HUES64 (cell line): Measurements from ENCODE around the gene MYOZ3.
A peak's percentile ranks its signal among the peaks of the same experiment; 100 is the strongest.

Experiments used
- H3K27ac ChIP-seq: 2 replicates; pipeline ENCODE4 v1.7.0; 2013; ENCODE audit warnings: low read depth, low read length, inconsistent platforms
- H3K27me3 ChIP-seq: 2 replicates; pipeline ENCODE4 v1.6.1; 2013; ENCODE audit warnings: mild to moderate bottlenecking, low read length; ENCODE audit not compliant: insufficient read depth
- H3K36me3 ChIP-seq: 2 replicates; pipeline ENCODE4 v1.6.1; 2013; ENCODE audit warnings: mild to moderate bottlenecking, low read length; ENCODE audit not compliant: insufficient read depth
- H3K4me1 ChIP-seq: 2 replicates; pipeline ENCODE4 v1.6.1; 2013; ENCODE audit warnings: mild to moderate bottlenecking, low read length, moderate library complexity; ENCODE audit not compliant: insufficient read depth
- H3K4me3 ChIP-seq: 2 replicates; pipeline ENCODE4 v1.5.1; 2013; ENCODE audit warnings: mild to moderate bottlenecking, low read length, moderate library complexity
- H3K9ac ChIP-seq: 2 replicates; pipeline ENCODE4 v1.6.1; 2013; ENCODE audit warnings: mild to moderate bottlenecking, low read depth, low read length
- H3K9me3 ChIP-seq: 2 replicates; pipeline ENCODE4 v1.6.1; 2013; ENCODE audit warnings: low read depth, low read length; ENCODE audit not compliant: insufficient read depth
- WGBS: fragments of 150-250, 120-280 bp; methylation state at CpG from one replicate; pipeline ENCODE4 v1.1.7; 2013; ENCODE audit warnings: missing lambda C conversion rate; 5-methylcytosine and 5-hydroxymethylcytosine counted together

The MYOZ3 gene

DNA sequence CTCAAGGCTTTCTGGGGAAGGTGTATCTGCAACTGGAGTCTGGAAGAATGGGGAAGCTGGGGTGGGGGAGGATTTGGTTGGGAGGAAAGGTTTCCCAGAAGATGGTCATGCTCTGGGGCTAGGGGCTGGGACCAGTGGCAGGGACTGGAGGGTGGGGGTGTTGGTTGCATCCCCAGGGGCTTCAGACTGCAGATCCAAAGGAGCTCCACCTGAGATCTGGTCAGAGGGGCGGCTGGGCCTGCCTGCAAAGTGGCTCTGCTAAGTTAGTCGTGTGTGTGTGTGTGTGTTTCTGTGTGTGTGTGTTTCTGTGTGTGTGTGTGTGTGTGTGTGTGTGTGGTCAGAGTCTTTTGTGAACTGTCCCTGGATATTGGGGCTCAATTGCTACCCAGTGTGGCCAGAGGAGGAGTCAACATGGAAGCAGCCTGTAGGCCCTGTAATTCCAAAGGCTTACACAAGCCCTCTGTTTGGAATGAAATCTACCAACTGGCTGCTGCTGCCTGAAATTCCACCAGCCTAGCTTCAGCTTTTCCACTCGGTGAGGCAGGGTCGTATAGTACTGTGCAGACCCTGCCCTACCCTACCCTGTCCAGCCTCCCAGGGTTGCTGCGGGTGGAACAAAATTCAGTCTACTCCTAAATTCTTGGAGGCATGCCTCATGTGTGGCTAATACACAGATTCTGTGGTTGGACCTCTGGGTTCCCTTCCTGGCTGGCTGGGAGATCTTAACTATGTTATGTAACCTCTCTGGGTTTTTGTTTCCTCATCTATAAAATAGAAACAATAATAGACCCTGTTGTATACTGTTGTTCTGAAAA lies 33.1 kb upstream of the MYOZ3 start:
- whole genome bisulfite sequencing, result 82% methylated on average over 5 of the region's 5 CpGs
- Histone ChIP-seq H3K9ac (no peak overlapping the region), H3K27ac (no peak overlapping the region), H3K9me3 (no peaks in the 10 kb centered on the region), H3K4me1 (peaks cover 5% of the 10 kb centered on the region; the same call in 1 of the 2 replicates), H3K4me3 (no peak overlapping the region), H3K27me3 (peaks cover 23% of the 10 kb centered on the region), H3K36me3 (no peaks in the 10 kb centered on the region)

DNA sequence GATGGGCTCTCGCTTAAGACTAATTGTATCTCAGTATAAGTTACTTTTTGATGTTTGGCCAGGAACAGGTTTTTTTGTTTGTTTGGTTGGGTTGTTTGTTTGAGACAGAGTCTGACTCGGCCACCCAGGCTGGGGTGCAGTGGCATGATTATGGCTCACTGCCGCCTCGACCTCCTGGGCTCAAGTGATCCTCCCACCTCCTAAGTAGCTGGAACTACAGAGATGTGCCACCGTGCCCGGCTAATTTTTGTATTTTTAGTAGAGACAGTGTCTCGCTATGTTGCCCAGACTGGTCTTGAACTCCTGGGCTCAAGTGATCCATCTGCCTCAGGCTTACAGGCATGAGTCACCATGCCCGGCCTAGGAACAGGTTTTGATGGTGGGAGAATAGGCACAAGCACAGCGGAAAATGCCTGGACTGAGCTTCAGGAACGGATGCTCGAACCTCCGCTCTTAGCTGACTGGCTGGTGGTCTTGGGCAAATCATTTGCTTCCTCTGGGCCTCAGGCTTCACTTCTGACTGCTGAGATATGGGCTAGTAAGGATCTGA lies 32.0 kb upstream of the MYOZ3 start:
- H3K9me3 ChIP-seq, result no peaks in the 10 kb centered on the region
- WGBS, result 95% methylated on average over 12 of the region's 12 CpGs
- peaks cover 3% of the 10 kb centered on the region; the same call in 1 of the 2 replicates for H3K4me1 ChIP-seq
- no peak overlapping the region for H3K27ac ChIP-seq
- H3K4me3 ChIP-seq, result no peak overlapping the region
- H3K27me3 ChIP-seq, result peaks cover 17% of the 10 kb centered on the region
- H3K36me3 ChIP-seq, result no peaks in the 10 kb centered on the region
- H3K9ac ChIP-seq, result no peak overlapping the region

GRCh38 chr5:150630016-150630415 lies 31.0 kb upstream of the MYOZ3 start:
- WGBS, result 94% methylated on average over 6 of the region's 6 CpGs
- no peak overlapping the region for H3K27ac ChIP-seq
- no peaks in the 10 kb centered on the region for H3K4me1 ChIP-seq
- H3K9ac ChIP-seq, result no peak overlapping the region
- no peaks in the 10 kb centered on the region for H3K36me3 ChIP-seq
- H3K9me3 ChIP-seq, result no peaks in the 10 kb centered on the region
- H3K27me3 ChIP-seq, result peaks cover 11% of the 10 kb centered on the region
- H3K4me3 ChIP-seq, result no peak overlapping the region

GRCh38 chr5:150630461-150631325 lies 30.4 kb upstream of the MYOZ3 start:
- H3K4me1 ChIP-seq, result no peaks in the 10 kb centered on the region
- H3K27ac ChIP-seq, result no peak overlapping the region
- 90% methylated on average over 9 of the region's 9 CpGs for WGBS
- H3K36me3 ChIP-seq, result no peaks in the 10 kb centered on the region
- no peak overlapping the region for H3K4me3 ChIP-seq
- H3K27me3 ChIP-seq, result peaks cover 4% of the 10 kb centered on the region
- H3K9me3 ChIP-seq, result no peaks in the 10 kb centered on the region
- H3K9ac ChIP-seq, result no peak overlapping the region

GRCh38 chr5:150631326-150631701 lies 29.7 kb upstream of the MYOZ3 start:
- Histone ChIP-seq H3K4me3 (no peak overlapping the region), H3K27ac (no peak overlapping the region), H3K9ac (no peak overlapping the region), H3K9me3 (no peaks in the 10 kb centered on the region), H3K27me3 (no peaks in the 10 kb centered on the region), H3K36me3 (no peaks in the 10 kb centered on the region), H3K4me1 (no peaks in the 10 kb centered on the region)
- 85% methylated on average over 6 of the region's 6 CpGs for WGBS

DNA sequence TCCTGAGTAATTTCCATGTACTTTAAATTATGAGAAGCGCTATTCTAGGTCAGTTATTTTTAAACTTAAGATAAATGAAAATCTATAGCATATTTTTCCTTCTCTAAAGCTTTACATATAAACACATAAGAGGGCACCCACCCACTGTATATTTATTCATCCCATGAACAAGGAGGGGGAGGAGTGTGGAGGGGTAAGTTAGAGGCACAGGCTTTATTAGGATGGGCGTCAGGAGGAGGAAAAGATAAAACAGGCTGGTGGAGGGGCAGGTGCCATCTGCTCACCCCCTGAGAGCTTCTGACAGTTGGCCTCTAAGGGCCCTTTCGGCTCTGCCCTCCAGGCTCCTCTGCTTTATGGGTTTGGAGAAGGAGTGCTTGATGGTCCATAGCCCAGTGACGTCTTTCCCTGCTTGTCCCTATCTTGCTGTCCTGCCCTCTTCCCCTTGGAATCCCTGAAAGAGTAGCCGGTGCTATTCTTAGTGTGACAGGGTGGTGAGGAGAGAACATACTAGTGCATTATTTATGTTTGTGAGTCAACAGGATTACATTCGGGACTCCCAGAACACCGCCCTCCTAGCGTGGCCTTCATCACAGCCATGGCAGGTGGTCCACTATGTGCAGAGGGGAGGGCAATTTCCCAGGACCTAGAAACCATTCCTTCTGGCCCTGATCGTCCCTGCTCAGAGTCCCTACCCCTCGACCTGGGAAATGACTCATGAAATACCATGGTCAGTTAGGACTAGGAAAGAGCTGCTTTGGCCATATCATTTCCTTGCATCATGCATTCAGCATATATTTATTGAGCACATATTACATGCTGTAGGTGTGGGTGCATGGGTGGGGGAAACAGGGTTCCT lies 28.5 kb upstream of the MYOZ3 start:
- Histone ChIP-seq H3K27me3 (no peaks in the 10 kb centered on the region), H3K4me3 (no peak overlapping the region), H3K9me3 (no peaks in the 10 kb centered on the region), H3K9ac (no peak overlapping the region), H3K36me3 (no peaks in the 10 kb centered on the region), H3K4me1 (no peaks in the 10 kb centered on the region), H3K27ac (no peak overlapping the region)
- WGBS, result 73% methylated on average over 9 of the region's 10 CpGs

- Histone ChIP-seq H3K9me3 (no peaks in the 10 kb centered on the region), H3K27ac (no peak overlapping the region), H3K9ac (no peak overlapping the region), H3K27me3 (no peaks in the 10 kb centered on the region), H3K4me3 (no peak overlapping the region), H3K36me3 (no peaks in the 10 kb centered on the region), H3K4me1 (no peaks in the 10 kb centered on the region)
- 94% methylated on average over 2 of the region's 2 CpGs for WGBS
Observed at GRCh38 chr5:150633429-150633828, 27.6 kb upstream of the MYOZ3 start.

DNA sequence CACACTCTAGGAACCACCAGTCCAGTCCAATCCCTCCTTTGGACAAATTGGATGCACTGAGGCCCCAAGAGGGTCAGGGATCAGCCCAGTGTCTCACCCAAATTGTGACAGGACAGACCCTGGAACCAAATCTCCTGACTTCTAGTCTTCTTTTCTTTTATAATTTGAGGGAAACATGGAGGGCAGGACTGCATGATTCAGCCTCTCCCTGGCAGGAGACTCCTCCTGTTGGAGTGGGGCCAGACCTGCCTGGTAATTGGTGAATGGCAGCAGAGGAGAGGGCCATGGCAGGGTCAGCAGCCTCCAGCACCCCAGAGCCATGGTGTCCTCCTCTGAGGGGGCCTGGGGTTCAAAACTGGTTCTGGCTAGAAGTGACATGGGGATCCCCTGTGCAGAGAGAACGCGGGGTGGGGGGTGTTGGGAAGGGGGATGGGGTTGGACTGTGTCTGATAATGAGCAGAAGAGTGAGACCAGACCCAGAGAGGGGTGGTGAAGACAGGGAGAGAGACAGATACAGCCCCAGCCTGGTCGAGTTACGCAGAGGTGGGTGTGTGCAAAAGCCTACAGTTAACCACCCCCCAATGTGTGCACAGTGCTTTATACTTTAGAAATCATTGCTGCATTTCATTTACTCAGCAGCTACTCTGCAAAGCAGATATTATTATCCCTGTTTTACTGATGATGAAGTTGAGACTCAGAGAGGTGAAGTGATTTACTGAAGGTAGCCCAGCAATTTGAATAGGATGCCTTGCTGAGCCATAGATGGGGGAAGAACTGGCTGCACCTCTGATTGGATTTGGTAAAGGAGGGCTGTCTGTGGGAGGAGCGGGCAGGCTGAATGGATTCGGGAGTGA lies 24.4 kb upstream of the MYOZ3 start:
- no peak overlapping the region for H3K4me3 ChIP-seq
- H3K9me3 ChIP-seq, result no peaks in the 10 kb centered on the region
- no peak overlapping the region for H3K27ac ChIP-seq
- H3K27me3 ChIP-seq, result no peaks in the 10 kb centered on the region
- H3K4me1 ChIP-seq, result peaks cover 5% of the 10 kb centered on the region; the same call in 1 of the 2 replicates
- no peak overlapping the region for H3K9ac ChIP-seq
- H3K36me3 ChIP-seq, result no peaks in the 10 kb centered on the region
- WGBS, result 74% methylated on average over 4 of the region's 6 CpGs

DNA sequence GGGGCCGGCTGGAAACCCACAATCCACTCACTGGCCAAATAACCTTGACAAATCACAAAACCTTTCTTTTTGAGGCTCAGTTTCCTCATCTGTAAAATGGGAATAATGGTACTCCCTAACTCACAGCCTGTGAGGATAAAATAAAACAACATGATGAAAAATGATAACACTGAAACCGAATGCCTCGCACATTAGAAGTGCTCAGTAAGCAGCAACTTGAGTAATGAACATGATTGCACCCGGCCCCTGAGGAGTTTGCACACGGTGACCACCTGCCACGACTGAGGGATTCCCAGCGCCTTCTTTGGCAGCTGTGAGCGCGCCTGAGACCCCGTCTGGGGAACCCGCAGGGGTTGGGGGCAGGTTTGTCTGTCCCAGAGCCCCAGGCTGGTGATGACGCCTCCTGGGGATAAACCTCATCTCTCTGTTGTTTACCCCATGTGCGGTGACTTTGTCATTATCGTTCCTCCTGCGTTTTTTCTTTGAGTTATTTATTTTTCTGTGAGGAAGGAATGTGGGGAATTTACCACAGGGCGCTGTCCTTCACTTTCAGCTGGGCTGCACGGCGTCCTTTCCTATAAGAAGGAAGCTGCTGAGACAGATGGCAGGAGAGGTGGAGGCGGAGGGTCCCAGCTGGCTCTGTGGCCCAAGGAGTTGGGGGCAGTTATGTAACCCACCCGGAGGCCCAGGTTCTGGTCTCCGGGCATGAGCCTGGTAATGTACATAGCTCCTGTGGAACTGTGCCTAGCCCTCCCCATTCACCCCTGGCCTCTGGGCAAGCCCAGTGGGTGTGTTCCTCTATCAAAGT lies 23.6 kb upstream of the MYOZ3 start:
- no peaks in the 10 kb centered on the region for H3K9me3 ChIP-seq
- no peaks in the 10 kb centered on the region for H3K27me3 ChIP-seq
- H3K9ac ChIP-seq, result no peak overlapping the region
- H3K4me3 ChIP-seq, result no peak overlapping the region
- 30% methylated on average over 20 of the region's 21 CpGs for WGBS
- peak overlapping the region; percentile 5; the same call in 1 of the 2 replicates for H3K27ac ChIP-seq
- H3K4me1 ChIP-seq, result peaks cover 10% of the 10 kb centered on the region; the same call in 1 of the 2 replicates
- no peaks in the 10 kb centered on the region for H3K36me3 ChIP-seq
